Caki2 (cell line): ENCODE data around the gene HIVEP1. TPM values are rescaled to one million over a fixed set of nuclear protein-coding genes. Genes with fewer than 3 reads are reported as not detected.
A peak's percentile ranks its signal among the peaks of the same experiment; 100 is the strongest.

Experiments used
- DNase-seq: peaks from one replicate; pipeline ENCODE4 v3.0.0-alpha.2; 2015; ENCODE audit warnings: low read depth
- in situ Hi-C: cut with HindIII; loops from 2 replicates; pipeline ENCODE4 v1.10.0; 2016; ENCODE audit warnings: low sequenced_read_pairs, low pct_unique_long_range_greater_than_20kb, mixed read lengths
- total RNA-seq: library from RNA; depleted of rRNA; stranded (reverse); fragments of >200 nt; shearing (Covaris generic); gene quantifications from 2 replicates; pipeline ENCODE4 v1.2.3, GENCODE V29; 2014; ENCODE audit warnings: low replicate concordance; rRNA removed

HIVEP1 gene
- total RNA-seq: 2.2 and 3.6 TPM in 2 replicates

- in situ Hi-C loops: loop anchor here (25.0 kb wide), 1 partner anchor 325 kb away; no protein-coding TSS in a partner anchor
- peak; percentile 48 for DNase-seq
Measured at GRCh38 chr6:12012038-12012557, at the start of gene HIVEP1. Gene HIVEP1, plus strand, starts transcription at chr6:12012312. Its CDS starts 3,317 bp downstream, at chr6:12015629.

DNA sequence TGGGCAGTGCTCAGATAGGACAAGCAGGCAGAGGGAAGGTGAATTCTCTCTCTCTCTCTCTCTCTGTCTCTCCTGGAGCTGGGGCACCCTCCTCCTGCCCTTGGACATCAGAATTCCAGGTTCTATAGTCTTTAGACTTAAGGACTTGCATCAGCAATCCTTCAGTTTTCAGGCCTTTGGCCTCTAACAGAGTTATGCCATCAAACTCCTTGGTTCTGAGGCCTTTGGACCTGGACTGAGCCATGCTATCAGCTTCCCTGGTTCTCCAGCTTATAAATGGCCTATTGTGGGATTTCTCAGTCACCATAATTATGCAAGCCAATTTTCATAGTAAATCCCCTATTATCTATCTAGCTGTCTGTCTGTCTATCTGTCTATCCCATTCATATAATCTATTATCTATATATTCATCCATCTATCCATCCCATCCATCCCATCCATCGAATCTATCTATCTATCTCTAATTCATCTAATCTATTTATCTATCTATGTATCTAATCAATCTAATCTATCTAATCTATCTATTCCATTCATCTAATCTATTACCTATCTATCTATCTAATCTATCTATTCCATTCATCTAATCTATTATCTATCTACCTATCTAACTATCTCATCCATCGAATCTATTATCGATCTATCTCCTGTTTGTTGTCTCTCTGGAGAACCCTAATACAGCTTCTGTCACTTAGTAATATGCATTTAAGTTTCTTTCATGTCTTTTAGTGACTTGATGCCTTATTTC is 48.2 kb upstream of the HIVEP1 start:
- DNase-seq: no peak
- in situ Hi-C loops: no loop called here

- in situ Hi-C loops: no loop called here
- no peak for DNase-seq
Measured at GRCh38 chr6:11964729-11965335, 47.3 kb upstream of the HIVEP1 start.

GRCh38 chr6:11965499-11965898 is 46.6 kb upstream of the HIVEP1 start:
- no peak for DNase-seq
- in situ Hi-C loops: no loop called here

DNA sequence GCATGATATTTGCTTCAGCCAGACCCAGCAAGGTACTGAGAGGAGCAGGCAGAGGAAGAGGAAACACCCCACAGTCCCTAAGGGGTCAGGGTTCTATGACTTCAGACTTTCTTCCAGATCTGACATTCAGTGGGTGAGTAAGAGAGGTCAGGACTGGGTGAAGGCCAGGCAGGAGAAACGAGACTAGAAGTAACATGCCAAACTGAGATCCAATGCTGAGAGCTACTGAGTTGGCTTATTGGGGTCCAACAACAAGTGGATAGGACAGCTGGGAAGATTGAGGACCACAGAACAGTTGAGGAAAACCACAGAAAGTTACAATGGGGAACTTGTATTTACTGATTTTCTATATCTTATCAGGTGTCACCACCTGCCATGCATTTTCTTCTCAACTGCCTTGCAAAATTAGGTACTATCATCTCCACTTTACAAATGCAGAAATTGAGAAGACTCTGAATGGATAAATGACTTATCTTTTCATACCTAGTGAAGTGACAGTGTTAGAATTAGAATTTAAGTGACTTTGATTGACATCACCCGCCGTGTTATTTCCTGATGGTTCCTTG is 43.8 kb upstream of the HIVEP1 start:
- in situ Hi-C loops: no loop called here
- no peak for DNase-seq

DNA sequence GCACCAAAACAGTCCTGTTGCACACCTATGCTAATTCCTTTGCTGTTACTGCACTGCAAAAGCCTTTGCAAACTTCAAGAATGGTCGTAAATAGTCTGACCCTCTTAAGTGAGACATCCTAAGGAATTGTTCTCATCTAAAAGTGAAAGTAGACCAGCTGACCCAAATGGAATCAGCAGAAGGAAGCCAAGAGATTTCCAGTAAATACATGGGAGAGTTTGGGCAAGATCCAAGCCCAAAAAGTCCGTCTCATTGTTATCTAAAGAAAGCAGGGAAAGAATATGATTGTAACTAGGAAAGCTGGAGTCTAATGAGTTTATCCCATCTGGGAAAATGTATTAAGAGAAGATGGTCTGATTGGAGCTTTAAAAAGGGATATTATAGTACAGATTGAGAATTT is 43.0 kb upstream of the HIVEP1 start:
- in situ Hi-C loops: no loop called here
- no peak for DNase-seq

DNA sequence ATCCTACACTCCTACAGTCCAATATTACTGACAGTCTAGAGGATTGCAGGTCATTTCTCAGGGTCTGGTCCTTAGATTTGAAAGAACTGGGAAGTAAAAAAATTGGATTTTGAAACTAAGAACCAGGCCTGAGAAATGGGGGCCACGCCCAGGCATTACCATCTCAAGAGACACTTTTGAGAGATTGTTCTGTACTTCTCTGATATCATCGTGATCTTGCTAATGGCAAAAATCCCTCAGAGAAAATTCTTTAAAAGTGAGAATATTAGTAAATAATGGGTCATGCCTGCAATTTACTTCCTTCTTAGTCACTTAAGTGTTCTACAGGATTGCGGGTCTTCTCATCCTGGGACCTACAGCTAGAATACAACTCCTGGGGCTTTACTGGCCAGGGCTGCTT is 42.0 kb upstream of the HIVEP1 start:
- no peak for DNase-seq

GRCh38 chr6:11971154-11971553 is 41.0 kb upstream of the HIVEP1 start:
- DNase-seq: no peak
- in situ Hi-C loops: no loop called here

More for the DNA sequence above, 42.0 kb upstream of the HIVEP1 start:
- in situ Hi-C loops: no loop called here

DNA sequence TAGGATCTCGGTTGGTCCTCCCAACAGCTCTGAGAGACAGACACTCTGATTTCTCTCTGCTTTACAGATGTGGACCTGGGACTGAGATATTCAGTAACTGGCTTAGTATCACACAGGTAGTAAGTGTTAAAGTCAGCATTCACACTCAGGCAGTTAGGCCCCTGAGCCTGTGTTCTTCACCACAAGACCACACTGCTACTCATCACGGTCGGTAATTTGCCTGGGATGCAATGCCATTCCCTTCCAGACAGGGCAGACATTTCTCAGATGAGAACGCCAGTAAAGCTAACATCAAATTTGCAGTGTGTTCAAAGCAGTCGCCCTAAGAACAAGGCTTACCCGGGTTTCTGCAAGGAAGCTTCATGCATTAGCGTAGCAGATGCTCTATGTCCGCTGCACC is 39.8 kb upstream of the HIVEP1 start:
- DNase-seq: no peak
- in situ Hi-C loops: no loop called here

DNA sequence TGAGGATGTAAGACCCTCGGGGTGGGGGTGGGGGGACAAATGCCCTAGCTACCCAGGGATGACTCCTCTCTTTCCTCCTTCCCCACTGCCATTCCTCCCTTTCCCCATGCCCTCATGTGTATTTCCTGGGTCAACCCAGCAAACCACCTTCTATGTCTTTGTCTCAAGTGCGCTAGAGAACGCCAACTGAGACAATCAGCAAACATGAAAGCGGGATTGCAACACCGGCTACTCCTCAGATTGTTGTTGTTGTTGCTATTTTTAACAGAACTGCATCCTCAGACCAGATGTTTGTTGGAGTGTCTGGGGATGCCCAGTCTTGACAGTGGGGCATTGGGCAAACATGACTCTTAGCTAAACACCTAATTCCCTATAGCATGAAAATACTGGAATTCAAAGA is 39.3 kb upstream of the HIVEP1 start:
- in situ Hi-C loops: no loop called here
- no peak for DNase-seq

GRCh38 chr6:11973238-11973637 is 38.9 kb upstream of the HIVEP1 start:
- in situ Hi-C loops: no loop called here
- DNase-seq: no peak

GRCh38 chr6:11974089-11974488 is 38.0 kb upstream of the HIVEP1 start:
- in situ Hi-C loops: no loop called here
- no peak for DNase-seq

DNA sequence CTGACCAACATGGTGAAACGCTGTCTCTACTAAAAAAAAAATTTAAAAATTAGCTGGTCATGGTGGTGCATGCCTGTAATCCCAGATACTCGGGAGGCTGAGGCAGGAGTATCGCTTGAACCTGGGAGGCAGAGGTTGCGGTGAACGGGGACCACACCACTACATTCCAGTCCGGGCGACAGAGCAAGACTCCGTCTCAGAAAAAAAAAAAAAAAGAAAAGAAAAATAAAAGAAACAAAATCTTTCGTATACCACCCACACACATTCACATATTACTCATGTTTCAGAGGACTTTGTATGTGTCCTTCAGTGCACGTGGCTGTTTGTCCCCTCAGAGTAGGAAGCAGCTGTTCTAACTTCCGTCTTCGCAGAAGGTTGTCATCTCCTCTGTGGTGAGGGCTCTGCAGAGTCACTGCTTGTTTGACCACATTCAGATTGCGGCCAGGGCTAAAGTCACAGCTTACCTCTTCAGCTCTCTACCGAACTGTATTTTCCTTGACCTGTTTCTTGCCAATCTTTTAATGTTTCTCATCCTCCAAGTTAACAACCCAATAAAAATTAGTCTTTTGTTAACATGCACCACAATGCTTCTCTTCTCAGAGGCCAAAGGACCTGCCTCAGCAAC is 36.6 kb upstream of the HIVEP1 start:
- DNase-seq: no peak
- in situ Hi-C loops: no loop called here

DNA sequence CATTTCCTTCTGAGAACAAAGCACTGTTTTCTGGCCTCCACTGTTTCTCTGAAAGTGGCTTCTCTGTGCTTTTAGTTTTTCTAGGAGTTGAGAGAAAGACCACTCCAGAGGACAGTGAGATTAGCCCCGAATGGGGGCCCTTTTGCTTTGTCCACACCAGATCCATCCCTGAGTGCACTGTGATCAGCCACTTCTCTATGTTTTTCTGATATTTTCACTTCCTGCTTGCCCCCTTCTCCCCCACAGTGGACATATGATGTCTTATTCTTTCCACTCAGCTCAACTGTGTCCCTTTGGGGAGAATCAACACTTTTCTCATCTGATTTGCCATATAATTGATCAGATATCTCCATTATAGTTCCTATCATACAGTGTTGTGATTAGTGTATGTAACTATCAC is 35.6 kb upstream of the HIVEP1 start:
- DNase-seq: no peak
- in situ Hi-C loops: no loop called here

DNA sequence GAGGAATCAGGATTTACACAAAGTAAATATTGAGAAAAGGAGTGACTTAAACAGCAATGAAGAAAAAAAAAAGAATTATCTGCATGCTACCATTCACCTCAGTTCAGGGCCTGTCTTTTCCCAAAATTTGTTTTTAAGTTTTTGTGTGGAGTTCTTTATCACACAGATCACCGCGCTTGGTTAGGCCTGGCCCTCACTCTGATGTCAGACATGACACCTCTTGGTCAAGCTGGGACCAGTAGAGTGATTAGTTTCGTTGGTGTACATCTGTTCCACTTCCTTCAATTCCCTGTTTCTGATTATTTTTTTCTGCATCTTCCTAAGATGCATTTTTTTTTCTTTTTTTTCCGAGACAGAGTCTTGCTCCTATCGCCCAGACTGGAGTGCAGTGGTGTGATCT is 34.9 kb upstream of the HIVEP1 start:
- no peak for DNase-seq
- in situ Hi-C loops: no loop called here

DNA sequence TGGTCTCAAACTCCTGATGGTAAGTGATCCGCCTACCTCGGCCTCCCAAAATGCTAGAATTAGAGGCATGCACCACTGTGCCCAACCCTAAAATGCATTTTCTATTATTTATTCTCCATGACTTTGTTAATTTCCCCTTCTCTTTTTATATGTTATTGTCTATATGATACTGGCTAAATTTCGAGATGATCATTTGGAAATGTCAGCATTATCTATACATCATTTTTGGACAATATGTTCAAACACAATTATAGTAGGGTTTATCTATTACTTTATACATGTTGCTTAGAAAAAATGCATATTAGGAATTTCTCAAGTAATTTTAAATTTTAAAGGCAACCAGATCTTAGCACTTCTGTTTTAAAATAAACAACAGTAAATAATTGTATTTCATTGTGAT is 34.4 kb upstream of the HIVEP1 start:
- in situ Hi-C loops: no loop called here
- no peak for DNase-seq

DNA sequence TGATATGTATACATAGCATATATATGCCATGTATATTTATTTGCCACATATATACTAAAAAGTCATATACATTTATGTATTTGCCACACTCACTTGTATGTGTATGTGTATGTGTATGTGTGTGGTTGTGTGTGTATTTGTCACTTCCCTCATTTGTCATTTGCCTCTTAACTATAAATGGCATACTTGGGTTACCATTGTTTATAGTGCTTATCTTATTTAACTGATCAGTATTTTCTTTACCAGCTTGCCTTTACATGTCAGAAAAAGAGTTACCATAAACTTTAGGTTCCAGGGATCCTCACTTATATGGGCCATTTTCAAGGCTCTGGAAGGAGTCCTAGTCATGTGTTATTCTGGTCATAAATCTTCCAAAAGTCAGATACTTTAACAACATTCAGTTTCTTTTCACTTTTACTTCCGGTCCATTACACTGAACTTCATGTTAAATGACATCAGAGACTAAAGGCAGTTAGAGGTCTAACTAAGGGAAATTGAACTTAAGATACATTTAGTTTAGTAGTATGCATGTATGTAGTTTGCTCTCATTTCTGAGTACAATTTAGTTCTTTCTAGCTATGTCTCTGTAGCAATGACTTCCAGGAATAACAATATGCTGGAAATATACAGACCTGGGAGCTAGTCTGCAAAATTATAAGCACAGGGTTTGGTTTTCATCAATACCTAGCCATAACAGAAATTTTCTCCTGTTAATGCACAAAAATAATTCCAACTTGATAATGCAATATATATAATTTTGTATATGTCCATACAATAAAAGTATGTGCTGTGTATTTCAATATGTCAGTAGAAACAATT is 33.7 kb upstream of the HIVEP1 start:
- in situ Hi-C loops: no loop called here
- no peak for DNase-seq

DNA sequence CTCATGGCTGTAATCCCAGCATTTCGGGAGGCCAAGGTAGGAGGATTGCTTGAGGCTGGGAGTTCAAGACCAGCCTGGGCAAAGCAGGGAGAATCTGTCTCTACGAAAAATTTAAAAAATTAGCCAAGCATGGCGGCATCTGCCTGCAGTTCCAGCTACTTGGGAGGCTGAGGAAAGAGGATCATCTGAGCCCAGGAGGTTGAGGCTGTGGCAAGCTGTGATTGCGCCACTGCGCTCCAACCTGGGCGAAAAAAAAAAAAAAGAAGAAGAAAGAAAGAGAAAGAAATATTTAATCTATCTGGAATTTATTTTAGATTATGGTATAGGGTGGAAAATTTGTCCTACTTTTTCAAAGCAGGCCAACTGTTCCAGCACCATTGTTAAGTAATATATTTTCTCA is 32.2 kb upstream of the HIVEP1 start:
- in situ Hi-C loops: no loop called here

More for the DNA sequence above, 32.2 kb upstream of the HIVEP1 start:
- DNase-seq: no peak
